HAP-1 (cell line): Measurements from ENCODE around the gene DSTYK.
"Not testable (repeated sequence)": the region's sequence is repeated elsewhere in the genome, so short reads cannot be mapped to it uniquely, and the experiment has no call there.

Experiments
- DNase-seq, 2 experiments: peaks; one replicate each; pipeline ENCODE4 v3.0.0-alpha.2; 2016 to 2020; ENCODE audit warnings: low spot score in 2 of 2
- H3K27me3 ChIP-seq: fragments of 250-450 bp; sonication (Bioruptor Pico); 2 replicates; pipeline ENCODE4 v1.5.1; 2020; ENCODE audit warnings: low read depth, mild to moderate bottlenecking, moderate library complexity
- H3K36me3 ChIP-seq: fragments of 250-450 bp; sonication (Bioruptor Pico); replicated peaks from 2 replicates; pipeline ENCODE4 v1.5.1; 2020; ENCODE audit warnings: mild to moderate bottlenecking
- H3K4me1 ChIP-seq: fragments of 250-450 bp; sonication (Bioruptor Pico); 2 replicates; pipeline ENCODE4 v1.5.1; 2020; ENCODE audit warnings: mild to moderate bottlenecking
- H3K4me3 ChIP-seq: fragments of 250-450 bp; sonication (Bioruptor Pico); 2 replicates; pipeline ENCODE4 v1.5.1; 2020; ENCODE audit warnings: mild to moderate bottlenecking, moderate library complexity
- H3K9me3 ChIP-seq: fragments of 250-450 bp; sonication (Bioruptor Pico); 2 replicates; pipeline ENCODE4 v1.5.1; 2020; ENCODE audit warnings: mild to moderate bottlenecking, moderate library complexity
- in situ Hi-C: fragments of 300-500 bp; cut with MboI; formaldehyde crosslinking; loops from 3 replicates; pipeline ENCODE4 v1.14.3; 2020; ENCODE audit warnings: low sequenced_read_pairs, inconsistent platforms, mixed read lengths

Gene DSTYK

DNA sequence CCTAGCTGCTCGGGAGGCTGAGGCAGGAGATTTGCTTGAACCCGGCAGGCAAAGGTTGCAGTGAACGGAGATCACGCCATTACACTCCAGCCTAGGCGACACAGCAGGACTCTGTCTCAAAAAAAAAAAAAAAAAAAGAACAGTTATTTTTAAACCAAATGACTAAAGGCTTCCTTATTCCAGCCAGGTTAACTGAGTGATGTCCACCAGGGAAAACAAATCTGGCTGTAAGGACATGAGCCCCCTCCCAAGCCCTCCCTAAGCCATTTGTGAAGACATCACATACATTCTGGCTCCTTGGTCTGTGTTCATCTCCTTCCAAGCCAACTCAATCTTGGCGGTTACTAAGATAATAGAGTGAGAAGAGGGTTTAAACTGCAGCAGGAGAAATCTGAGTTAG is 24.4 kb upstream of the DSTYK start:
- Histone ChIP-seq H3K4me1 (no peaks in the 10 kb centered on the region), H3K4me3 (no peak overlapping the region), H3K36me3 (no peaks in the 10 kb centered on the region), H3K27me3 (no peaks in the 10 kb centered on the region), H3K9me3 (no peaks in the 10 kb centered on the region)
- DNase-seq = no peak
- in situ Hi-C loops = no loop called here

DNA sequence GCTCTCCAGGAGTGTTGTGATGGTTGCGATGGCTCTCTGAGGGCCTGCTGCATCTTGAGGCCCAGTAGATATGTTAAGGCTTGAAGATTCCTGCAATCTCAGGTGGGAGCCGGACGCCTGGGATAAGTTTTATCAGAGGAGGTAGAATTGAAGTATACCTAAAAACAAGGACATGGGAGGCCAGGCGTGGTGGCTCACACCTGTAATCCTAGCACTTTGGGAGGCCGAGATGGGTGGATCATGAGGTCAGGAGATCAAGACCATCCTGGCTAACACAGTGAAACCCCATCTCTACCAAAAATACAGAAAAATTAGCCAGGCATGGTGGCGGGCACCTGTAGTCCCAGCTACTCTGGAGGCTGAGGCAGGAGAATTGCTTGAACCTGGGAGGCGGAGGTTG is 22.5 kb upstream of the DSTYK start:
- H3K9me3 ChIP-seq, H3K36me3 ChIP-seq, in situ Hi-C loops, H3K4me1 ChIP-seq, H3K27me3 ChIP-seq, DNase-seq, H3K4me3 ChIP-seq: not testable (repeated sequence)

DNA sequence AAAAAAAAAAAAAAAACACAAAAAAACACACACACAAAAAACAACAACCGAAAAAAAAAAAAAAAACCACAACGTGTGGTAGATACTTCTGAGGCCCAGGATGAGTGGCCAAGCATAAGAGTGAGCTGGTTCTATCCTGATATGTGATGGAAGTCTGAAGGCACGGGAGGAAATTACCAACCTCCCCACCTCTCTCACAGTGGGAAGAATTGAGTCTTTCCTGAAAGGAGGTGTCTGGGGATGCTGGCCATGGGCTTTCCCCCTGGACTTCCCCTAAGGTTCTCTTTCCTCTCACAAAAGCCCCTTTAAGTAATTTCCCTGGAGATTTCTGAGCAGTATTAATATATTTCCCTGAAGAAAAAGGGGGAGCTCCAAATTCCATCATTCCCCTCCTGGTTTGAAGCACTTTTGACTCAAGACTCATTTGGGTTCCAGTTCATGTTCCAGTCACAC is 21.5 kb upstream of the DSTYK start:
- Histone ChIP-seq H3K4me3 (no peak overlapping the region), H3K4me1 (peaks cover 6% of the 10 kb centered on the region), H3K36me3 (no peaks in the 10 kb centered on the region), H3K9me3 (no peaks in the 10 kb centered on the region), H3K27me3 (no peaks in the 10 kb centered on the region)
- DNase-seq = no peak
- in situ Hi-C loops = no loop called here

DNA sequence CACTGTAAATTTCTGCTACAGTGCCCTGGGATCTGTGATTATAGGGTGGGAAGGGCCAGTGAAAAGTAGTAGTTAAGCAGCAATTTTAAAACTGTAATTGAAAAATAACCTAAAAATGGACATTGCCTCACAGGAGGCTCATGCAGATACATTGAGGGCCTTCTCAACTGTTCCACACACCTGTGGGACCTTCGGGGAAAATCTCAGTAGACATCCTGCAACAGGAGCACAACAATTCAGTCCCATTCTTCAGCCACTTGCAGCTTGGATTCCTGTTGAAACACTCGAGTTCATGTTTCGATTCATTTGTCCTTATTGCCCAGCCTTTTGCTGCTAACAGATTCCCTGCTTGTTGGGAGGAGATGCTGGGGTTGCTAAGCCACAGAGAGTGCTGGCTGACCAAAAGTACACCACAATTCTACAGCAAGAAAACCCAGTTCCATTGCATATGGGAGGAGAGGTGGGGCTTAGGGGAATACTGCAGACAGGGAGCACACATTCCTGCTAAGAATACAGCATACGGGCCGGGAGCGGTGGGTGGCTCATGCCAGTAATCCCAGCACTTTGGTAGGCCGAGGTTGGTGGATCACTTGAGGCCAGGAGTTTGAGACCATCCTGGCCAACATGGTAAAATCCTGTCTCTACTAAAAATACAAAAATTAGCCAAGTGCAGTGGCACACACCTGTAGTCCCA is 20.8 kb upstream of the DSTYK start:
- Histone ChIP-seq H3K27me3 (no peaks in the 10 kb centered on the region), H3K4me3 (no peak overlapping the region), H3K4me1 (peaks cover 8% of the 10 kb centered on the region), H3K36me3 (no peaks in the 10 kb centered on the region), H3K9me3 (no peaks in the 10 kb centered on the region)
- DNase-seq = no peak
- in situ Hi-C loops = no loop called here

DNA sequence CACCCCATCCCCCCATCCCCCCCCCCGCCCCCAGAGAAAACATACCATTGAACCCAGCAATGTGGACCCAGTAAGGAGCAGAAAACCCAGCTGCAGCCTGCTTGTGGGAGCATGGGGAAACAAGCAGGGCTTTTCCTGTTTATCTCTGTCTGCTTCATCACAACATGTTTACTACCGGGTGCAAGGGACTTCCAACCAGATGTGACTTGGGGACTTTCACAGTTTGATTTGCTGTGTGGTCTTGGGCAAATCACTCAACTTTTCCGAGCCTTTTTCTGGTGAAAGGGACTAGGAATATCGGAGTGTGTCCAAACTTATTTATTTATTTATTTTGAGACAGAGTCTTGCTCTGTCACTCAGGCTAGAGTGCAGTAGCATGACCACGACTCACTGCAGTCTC is 19.5 kb upstream of the DSTYK start:
- H3K4me3 ChIP-seq = no peak overlapping the region
- no peaks in the 10 kb centered on the region for H3K36me3 ChIP-seq
- in situ Hi-C loops = no loop called here
- H3K4me1 ChIP-seq = peaks cover 21% of the 10 kb centered on the region
- H3K27me3 ChIP-seq = no peaks in the 10 kb centered on the region
- H3K9me3 ChIP-seq = no peaks in the 10 kb centered on the region
- no peak for DNase-seq

DNA sequence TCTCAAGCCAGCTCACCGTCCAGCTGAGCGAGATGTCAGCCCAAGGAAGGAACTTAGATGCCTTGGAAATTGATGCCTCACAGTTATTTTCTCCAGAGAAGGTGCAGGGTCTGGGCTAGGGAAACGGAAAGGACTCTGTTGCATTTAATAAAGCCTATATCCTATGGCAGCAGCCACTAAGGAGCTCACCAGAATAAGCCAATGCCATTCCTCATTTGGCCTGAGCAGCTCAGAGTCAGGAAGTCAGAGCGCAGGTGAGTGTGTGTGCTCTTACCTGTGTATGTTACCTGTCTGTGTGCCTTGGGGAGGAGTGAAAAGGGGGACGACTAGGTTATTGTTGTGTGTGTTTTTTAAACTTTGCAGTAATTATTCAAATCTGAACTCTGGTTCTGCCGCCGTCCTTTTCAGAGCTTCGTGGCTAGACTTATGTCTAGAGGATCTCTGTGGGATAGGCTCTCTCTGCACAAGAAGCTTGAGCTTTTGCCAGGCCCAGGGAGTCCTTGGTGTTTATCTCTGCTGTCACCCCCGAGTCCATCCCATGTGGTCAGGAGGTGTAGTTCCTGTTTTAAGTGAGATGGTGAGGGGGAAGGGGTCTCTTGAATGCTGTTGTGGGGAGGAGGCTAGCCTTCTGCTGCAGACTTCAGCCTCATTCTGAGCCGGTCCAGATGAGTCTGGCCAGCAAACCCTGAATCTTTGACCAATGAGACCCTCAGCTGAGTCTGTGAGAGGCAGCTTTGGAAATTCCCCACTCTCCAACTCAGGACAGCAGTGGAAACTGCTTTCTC is 18.6 kb upstream of the DSTYK start:
- Histone ChIP-seq H3K4me3 (no peak overlapping the region), H3K27me3 (no peaks in the 10 kb centered on the region), H3K36me3 (no peaks in the 10 kb centered on the region), H3K4me1 (peaks cover 30% of the 10 kb centered on the region), H3K9me3 (no peaks in the 10 kb centered on the region)
- in situ Hi-C loops = no loop called here
- no peak for DNase-seq

DNA sequence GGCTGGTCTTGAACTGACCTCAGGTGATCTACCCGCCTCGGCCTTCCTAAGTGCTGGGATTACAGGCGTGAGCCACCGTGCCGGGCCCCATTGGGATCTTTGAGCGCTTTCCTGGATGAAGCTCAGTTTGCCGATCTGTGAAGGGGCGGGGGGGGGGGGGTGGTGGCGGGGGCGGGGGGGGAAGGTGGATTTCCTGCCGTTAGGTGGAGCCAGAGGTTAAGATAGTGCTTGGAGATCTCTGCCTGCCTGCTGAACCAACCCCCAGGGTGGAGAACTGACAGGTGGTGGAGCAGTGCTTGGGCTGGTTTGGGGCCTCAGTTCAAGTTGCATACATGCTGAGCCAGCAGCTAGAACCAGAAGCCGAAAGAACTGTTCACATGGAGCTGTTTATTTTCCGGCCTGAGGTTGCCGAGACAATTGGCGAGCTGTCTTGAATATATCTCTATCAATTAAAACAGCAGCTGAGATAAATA is 17.9 kb upstream of the DSTYK start:
- in situ Hi-C loops = no loop called here
- no peaks in the 10 kb centered on the region for H3K36me3 ChIP-seq
- peaks cover 33% of the 10 kb centered on the region for H3K4me1 ChIP-seq
- peak; percentile 78 for DNase-seq
- H3K27me3 ChIP-seq = no peaks in the 10 kb centered on the region
- peak overlapping the region; percentile 39 for H3K4me3 ChIP-seq
- no peaks in the 10 kb centered on the region for H3K9me3 ChIP-seq

DNA sequence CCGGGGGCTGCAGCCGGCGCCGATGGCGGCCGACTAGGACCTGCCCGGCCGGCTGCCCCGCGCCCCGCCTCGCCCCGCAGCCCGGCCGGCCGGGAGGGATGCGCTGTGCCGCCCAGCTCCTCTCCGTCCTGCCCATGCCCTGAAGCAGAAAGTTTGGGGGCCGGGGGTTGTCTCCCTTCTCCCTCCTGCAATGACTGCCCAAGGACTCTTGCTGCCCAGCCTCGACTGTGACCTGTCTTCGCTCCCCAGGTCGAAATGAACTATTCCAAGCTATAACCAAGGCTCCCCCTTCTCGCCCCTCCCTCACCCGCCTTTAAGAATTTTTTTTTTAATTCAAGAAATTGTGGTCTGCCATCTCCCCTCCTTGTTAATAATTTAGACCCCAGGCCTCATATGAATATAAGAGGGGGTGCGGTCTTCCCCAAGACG is 16.6 kb upstream of the DSTYK start:
- DNase-seq = peak in 1 of 2 experiments; percentile 29
- H3K9me3 ChIP-seq = no peaks in the 10 kb centered on the region

DNA sequence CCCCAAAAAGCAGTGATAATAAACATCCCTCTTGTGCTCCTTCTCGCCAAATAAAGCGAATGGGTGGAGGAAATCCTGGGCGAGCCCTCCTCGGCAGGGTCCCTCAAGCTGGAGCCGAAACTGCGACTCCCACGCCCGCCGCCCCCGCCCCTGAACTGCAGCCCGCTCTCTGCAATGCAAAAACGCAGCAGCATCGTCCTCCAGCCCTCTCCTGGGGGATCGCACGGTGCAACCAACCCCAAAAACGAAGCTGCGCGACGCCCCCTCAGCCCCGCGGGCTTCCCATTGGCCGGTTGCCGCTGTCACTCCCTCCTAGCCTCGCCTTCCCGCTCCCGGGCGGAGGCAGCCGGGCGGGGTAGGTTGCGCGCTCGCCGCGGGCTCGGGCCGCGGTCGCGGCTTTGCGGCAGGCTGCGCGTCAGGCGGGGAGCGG is 16.1 kb upstream of the DSTYK start, which contains the start of gene TMCC2:
TMCC2 (plus strand) TSS at position 363 of the 430 bp plus-strand sequence. CDS start 619 bp downstream, outside the sequence.
- Histone ChIP-seq H3K4me1 (peaks cover 39% of the 10 kb centered on the region), H3K4me3 (peak within 1 kb of the TSS; percentile 39), H3K36me3 (no peaks in the 10 kb centered on the region), H3K9me3 (no peaks in the 10 kb centered on the region), H3K27me3 (no peaks in the 10 kb centered on the region)
- in situ Hi-C loops = no loop called here
- DNase-seq = peak; percentile 94 to 95

More for the DNA sequence above, 16.6 kb upstream of the DSTYK start:
- in situ Hi-C loops = no loop called here
- no peaks in the 10 kb centered on the region for H3K36me3 ChIP-seq
- H3K4me1 ChIP-seq = peaks cover 39% of the 10 kb centered on the region
- H3K4me3 ChIP-seq = peak overlapping the region; percentile 39
- H3K27me3 ChIP-seq = no peaks in the 10 kb centered on the region

DNA sequence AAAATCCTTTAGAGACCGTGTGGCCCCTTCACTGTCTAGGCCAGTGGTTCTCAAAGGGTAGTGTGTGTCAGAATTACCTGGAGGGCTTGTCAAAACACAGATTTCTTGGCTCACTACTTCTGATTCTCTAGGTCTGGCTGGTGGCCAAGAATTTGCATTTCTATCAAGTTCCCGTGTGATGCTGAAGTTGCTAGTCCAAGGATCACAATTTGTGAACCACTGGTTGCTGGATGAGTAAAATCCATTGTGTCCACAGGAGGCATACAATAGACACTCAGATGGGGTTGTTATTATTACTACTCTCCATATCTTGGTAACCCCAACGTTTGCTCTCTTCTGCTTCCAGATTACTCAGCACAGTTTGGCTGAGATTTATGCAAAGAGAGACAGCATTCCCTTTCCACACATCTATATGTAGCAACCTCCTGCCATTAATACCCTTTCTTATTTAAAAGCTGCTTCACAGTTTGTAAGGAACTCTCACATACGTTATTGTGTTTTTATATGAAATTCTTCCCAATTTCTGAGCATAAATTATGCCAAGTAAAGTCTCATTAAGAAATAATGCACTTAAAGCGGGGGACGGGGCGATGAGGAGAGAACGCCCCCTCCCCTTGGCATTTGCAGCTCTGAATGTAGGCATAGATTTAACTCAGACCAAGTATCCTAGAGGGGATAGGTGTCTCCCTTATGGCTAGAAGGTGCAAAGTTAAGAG is 15.5 kb upstream of the DSTYK start:
- peaks cover 39% of the 10 kb centered on the region for H3K4me1 ChIP-seq
- H3K27me3 ChIP-seq = no peaks in the 10 kb centered on the region
- in situ Hi-C loops = no loop called here
- H3K4me3 ChIP-seq = peak overlapping the region; percentile 33
- H3K36me3 ChIP-seq = no peaks in the 10 kb centered on the region
- peak; percentile 63 to 79 for DNase-seq
- H3K9me3 ChIP-seq = no peaks in the 10 kb centered on the region

DNA sequence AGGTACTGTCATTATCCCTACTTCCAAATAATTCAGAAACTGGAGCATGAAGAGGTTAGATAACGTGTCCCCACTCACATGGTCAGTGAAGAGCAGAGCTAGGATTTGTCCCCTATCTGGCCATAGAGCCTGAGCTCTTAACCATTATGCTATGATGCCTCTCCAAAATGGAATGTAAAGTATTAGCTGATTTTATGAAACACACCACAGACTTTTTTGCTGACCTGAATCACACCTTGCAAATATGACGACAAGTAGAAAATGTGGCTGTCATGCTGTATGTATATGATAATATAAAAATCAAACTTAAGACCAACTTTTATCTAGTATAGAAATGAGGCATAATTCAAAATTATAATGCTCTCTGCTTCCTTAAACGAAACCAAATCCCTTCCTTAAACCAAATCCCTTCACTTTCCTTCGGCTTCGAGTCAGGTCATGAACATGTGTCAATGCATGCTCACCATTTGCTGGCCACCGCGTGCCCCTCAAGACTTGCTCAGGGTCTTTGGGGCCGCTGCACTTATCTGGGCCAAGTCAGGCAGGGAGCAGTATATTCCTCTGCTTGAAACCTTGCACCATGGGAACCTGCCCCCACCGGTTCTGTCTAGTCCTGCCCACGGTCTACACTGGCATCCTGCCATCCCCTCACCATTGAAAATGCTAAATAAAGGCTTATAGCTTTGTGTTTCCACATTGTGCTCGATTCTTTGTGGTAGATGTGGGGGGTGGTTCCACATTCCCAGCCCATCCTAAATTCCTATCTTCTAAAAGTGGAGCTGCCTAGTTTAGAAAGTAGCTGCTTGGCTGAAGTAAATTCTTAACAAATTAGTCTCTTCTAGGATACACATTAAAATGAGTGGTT is 14.6 kb upstream of the DSTYK start:
- in situ Hi-C loops = no loop called here
- no peaks in the 10 kb centered on the region for H3K36me3 ChIP-seq
- peaks cover 39% of the 10 kb centered on the region for H3K4me1 ChIP-seq
- H3K4me3 ChIP-seq = no peak overlapping the region
- peaks cover 7% of the 10 kb centered on the region; the same call in 1 of the 2 replicates for H3K27me3 ChIP-seq
- H3K9me3 ChIP-seq = no peaks in the 10 kb centered on the region
- peak; percentile 77 to 93 for DNase-seq

DNA sequence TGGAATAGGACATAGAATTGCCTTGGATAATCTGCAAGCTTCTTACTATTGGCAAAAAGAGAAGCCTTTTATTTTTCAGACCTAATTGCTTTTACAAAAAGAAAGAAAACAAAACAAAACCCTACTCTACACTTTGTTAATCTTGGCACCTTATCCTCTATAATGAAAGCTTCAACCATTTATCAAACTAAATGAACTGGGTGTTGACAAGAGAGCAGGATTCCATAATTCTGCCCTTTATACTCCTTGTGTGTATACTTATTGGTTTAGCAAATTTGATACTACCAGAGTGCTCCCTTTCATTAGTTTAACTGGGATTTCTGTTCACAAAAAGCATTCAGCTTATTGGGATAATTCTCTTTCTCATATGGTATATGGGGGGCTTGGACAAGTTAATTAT is 13.2 kb upstream of the DSTYK start:
- peaks cover 10% of the 10 kb centered on the region for H3K27me3 ChIP-seq
- DNase-seq = peak in 1 of 2 experiments; percentile 92
- H3K4me3 ChIP-seq = no peak overlapping the region
- peaks cover 39% of the 10 kb centered on the region for H3K4me1 ChIP-seq
- H3K36me3 ChIP-seq = no peaks in the 10 kb centered on the region
- in situ Hi-C loops = no loop called here
- no peaks in the 10 kb centered on the region for H3K9me3 ChIP-seq

DNA sequence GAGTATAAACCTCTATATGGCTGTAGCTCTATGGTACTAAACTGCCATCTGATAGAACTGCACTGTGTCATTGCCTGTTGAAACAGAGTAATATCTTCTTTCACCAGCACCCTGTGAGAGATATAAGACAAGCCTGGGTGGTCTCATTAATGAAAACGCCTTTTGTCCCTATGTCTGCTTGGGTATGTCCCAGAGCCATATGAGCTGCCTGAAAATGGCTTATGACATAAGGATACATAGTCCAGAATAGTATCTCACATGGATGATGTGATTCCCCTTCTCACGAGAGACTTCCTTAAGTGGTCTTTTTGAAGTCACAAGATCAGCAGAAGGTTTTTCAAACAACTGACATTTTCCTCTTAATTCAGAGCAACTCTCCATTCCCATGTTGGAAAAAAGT is 8.9 kb upstream of the DSTYK start:
- in situ Hi-C loops = no loop called here
- Histone ChIP-seq H3K4me3 (no peak overlapping the region), H3K4me1 (peaks cover 13% of the 10 kb centered on the region), H3K27me3 (peaks cover 38% of the 10 kb centered on the region), H3K36me3 (no peaks in the 10 kb centered on the region), H3K9me3 (no peaks in the 10 kb centered on the region)
- no peak for DNase-seq
